Caco-2 (cell line): ENCODE results near the gene NEU1. TPM values are rescaled to one million over a fixed set of nuclear protein-coding genes. Genes with fewer than 3 reads are reported as not detected.
"Not testable (repeated sequence)": the region's sequence is repeated elsewhere in the genome, so short reads cannot be mapped to it uniquely, and the experiment has no call there.

ENCODE experiments used
- BruUV-seq: library from RNA; stranded (reverse); fragments of 400-500 nt; replicated peaks from 2 replicates; lab custom pipeline; 2021; lab: Mats Ljungman, UMichigan
- CTCF ChIA-PET: fragments of 300-600 bp; sonication (Branson Sonifier 250); formaldehyde crosslinking; loops from one replicate; lab custom pipeline; 2022; ENCODE audit warnings: antibody characterized with exemption; lab: Charles Lee
- POLR2A ChIA-PET: fragments of 300-600 bp; sonication (Branson Sonifier 250); formaldehyde crosslinking; loops from one replicate; lab custom pipeline; 2022; ENCODE audit warnings: antibody characterized with exemption; lab: Charles Lee
- DNase-seq, 2 experiments: peaks; one replicate each; pipeline versions ENCODE4 v3.0.0 to v3.0.0-alpha.2; 2020 to 2022
- H3K27me3 ChIP-seq: replicated peaks from 2 replicates; pipeline ENCODE4 v1.6.0; 2011; ENCODE audit warnings: low read length; ENCODE audit not compliant: control insufficient read depth, insufficient read depth
- H3K36me3 ChIP-seq: 2 replicates; pipeline ENCODE4 v1.5.1; 2011; ENCODE audit warnings: low read length; ENCODE audit not compliant: control insufficient read depth, insufficient read depth
- H3K4me1 ChIP-seq: fragments of 250-450 bp; sonication (Bioruptor Pico); 2 replicates; pipeline ENCODE4 v1.5.1; 2020; ENCODE audit warnings: mild to moderate bottlenecking
- H3K4me3 ChIP-seq: 2 replicates; pipeline ENCODE4 v1.5.1; 2011; ENCODE audit warnings: low read depth, mild to moderate bottlenecking, control low read depth, low read length
- H3K9me3 ChIP-seq: fragments of 250-450 bp; sonication (Bioruptor Pico); 2 replicates; pipeline ENCODE4 v1.5.1; 2020; ENCODE audit warnings: mild to moderate bottlenecking, moderate library complexity
- H3K27ac Mint-ChIP-seq: one replicate; pipeline ENCODE4 v1.8.0; 2022; ENCODE audit warnings: mixed read lengths; ENCODE audit not compliant: unreplicated experiment
- H3K27me3 Mint-ChIP-seq: one replicate; pipeline ENCODE4 v1.8.0; 2022; ENCODE audit warnings: mixed read lengths; ENCODE audit not compliant: insufficient read depth, unreplicated experiment
- H3K36me3 Mint-ChIP-seq: one replicate; pipeline ENCODE4 v1.8.0; 2022; ENCODE audit warnings: mild to moderate bottlenecking, mixed read lengths; ENCODE audit not compliant: insufficient read depth, unreplicated experiment
- H3K4me1 Mint-ChIP-seq: one replicate; pipeline ENCODE4 v1.8.0; 2022; ENCODE audit warnings: low read depth, mixed read lengths; ENCODE audit not compliant: unreplicated experiment
- H3K4me3 Mint-ChIP-seq: one replicate; pipeline ENCODE4 v1.8.0; 2022; ENCODE audit warnings: mild to moderate bottlenecking, moderate library complexity, mixed read lengths; ENCODE audit not compliant: unreplicated experiment
- H3K9me3 Mint-ChIP-seq: one replicate; pipeline ENCODE4 v1.8.0; 2022; ENCODE audit warnings: mixed read lengths; ENCODE audit not compliant: unreplicated experiment
- intact Hi-C: fragments of 100-400 bp; cut with micrococcal nuclease; formaldehyde crosslinking; loops from one replicate; pipeline ENCODE4 v1.10.0; 2022; ENCODE audit not compliant: unreplicated experiment
- total RNA-seq: library from RNA; stranded (reverse); gene quantifications from 2 replicates; pipeline ENCODE4 v1.2.3, GENCODE V29; 2022
- TF ChIP-seq, protein P1 (sequence below), 2 experiments: fragments of 200-600 bp in 1 of 2; IDR thresholded peaks; 1 replicate in 1 of 2; 2 replicates in 1 of 2; pipeline versions ENCODE4 v1.5.1 to v1.8.0; 2011 to 2022; ENCODE audit warnings: antibody characterized with exemption in 1 of 2, control low read depth in 1 of 2, inconsistent platforms in 1 of 2, low read depth in 1 of 2, low read length in 1 of 2, mild to moderate bottlenecking in 1 of 2, moderate library complexity in 1 of 2; ENCODE audit not compliant: insufficient read depth in 1 of 2, severe bottlenecking in 1 of 2, unreplicated experiment in 1 of 2

The NEU1 gene
- total RNA-seq, 1 experiment from 2014 or later = 176 TPM

DNA sequence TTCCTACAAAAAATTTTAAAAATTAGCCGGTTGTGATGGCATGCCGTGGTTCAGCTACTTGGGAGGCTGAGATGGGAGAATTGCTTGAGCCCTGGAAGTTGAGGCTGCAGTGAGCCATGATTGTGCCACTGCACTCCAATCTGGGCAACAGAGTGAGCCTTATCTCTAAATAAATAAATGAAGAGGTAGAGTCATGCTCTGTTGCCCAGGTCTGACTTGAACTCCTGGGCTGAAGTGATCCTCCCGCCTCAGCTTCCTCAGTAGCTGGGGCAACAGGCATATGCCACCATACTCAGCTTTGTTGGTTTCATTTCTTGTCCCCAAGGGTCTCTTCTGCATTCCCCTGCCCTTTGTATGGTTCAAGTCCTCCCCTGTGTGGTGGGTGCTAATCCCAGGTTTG lies 18.1 kb downstream of the NEU1 start:
- peaks cover 50% of the 10 kb centered on the region for H3K36me3 Mint-ChIP-seq
- no peaks in the 10 kb centered on the region for H3K9me3 Mint-ChIP-seq
- no peak overlapping the region for H3K4me3 Mint-ChIP-seq
- H3K4me1 ChIP-seq = peaks cover 31% of the 10 kb centered on the region
- peaks cover 16% of the 10 kb centered on the region for H3K4me1 Mint-ChIP-seq
- no peaks in the 10 kb centered on the region for H3K36me3 ChIP-seq
- intact Hi-C loops = no loop called here
- no peak overlapping the region for H3K4me3 ChIP-seq
- H3K27ac Mint-ChIP-seq = no peak overlapping the region
- no peaks in the 10 kb centered on the region for H3K27me3 Mint-ChIP-seq
- ChIA-PET CTCF (no interaction called here), POLR2A (interaction anchor here (1.4 kb wide), 1 partner anchor 17 kb away, joined by 3 read pairs; the partner anchor contains the start of gene HSPA1B)
- no peaks in the 10 kb centered on the region for H3K27me3 ChIP-seq
- no peak for DNase-seq
- BruUV-seq = no TSS peak
- TF ChIP-seq, protein P1, sequence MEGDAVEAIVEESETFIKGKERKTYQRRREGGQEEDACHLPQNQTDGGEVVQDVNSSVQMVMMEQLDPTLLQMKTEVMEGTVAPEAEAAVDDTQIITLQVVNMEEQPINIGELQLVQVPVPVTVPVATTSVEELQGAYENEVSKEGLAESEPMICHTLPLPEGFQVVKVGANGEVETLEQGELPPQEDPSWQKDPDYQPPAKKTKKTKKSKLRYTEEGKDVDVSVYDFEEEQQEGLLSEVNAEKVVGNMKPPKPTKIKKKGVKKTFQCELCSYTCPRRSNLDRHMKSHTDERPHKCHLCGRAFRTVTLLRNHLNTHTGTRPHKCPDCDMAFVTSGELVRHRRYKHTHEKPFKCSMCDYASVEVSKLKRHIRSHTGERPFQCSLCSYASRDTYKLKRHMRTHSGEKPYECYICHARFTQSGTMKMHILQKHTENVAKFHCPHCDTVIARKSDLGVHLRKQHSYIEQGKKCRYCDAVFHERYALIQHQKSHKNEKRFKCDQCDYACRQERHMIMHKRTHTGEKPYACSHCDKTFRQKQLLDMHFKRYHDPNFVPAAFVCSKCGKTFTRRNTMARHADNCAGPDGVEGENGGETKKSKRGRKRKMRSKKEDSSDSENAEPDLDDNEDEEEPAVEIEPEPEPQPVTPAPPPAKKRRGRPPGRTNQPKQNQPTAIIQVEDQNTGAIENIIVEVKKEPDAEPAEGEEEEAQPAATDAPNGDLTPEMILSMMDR (IDR thresholded peaks at IDR 0.05; ENCODE audit: insufficient read depth in 1 of 2, low read depth in 1 of 2, low read length in 1 of 2, severe bottlenecking in 1 of 2, unreplicated experiment in 1 of 2) = no peak
- H3K9me3 ChIP-seq = no peaks in the 10 kb centered on the region

DNA sequence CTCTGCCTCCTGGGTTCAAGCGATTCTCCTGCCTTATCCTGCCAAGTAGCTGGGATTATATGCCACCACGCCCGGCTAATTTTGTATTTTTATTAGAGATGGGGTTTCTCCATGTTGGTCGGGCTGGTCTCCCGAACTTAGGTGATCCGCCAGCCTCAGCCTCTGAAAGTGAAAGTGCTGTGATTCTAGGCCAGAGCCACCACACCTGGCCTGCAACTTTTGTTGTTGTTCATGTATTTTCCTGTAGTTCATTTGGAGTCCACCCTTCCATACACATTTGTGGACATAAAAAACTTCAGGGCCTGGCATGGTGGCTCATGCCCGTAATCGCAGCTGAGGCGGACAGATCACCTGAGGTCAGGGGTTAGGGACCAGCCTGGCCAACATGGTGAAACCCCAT lies 20.6 kb downstream of the NEU1 start:
- Histone ChIP-seq H3K4me1 (peaks cover 26% of the 10 kb centered on the region), H3K36me3 (peaks cover 7% of the 10 kb centered on the region), H3K27me3 (no peaks in the 10 kb centered on the region), H3K9me3 (no peaks in the 10 kb centered on the region), H3K4me3 (no peak overlapping the region)
- intact Hi-C loops = no loop called here
- TF ChIP-seq, protein P1 (IDR thresholded peaks at IDR 0.05; ENCODE audit: insufficient read depth in 1 of 2, low read depth in 1 of 2, low read length in 1 of 2, severe bottlenecking in 1 of 2, unreplicated experiment in 1 of 2) = no peak
- no peaks in the 10 kb centered on the region for H3K27me3 Mint-ChIP-seq
- H3K9me3 Mint-ChIP-seq = no peaks in the 10 kb centered on the region
- BruUV-seq = no TSS peak
- no peak for DNase-seq
- H3K4me1 Mint-ChIP-seq = peaks cover 21% of the 10 kb centered on the region
- H3K36me3 Mint-ChIP-seq = peaks cover 74% of the 10 kb centered on the region
- ChIA-PET CTCF (no interaction called here), POLR2A (no interaction called here)
- no peak overlapping the region for H3K27ac Mint-ChIP-seq
- no peak overlapping the region for H3K4me3 Mint-ChIP-seq

DNA sequence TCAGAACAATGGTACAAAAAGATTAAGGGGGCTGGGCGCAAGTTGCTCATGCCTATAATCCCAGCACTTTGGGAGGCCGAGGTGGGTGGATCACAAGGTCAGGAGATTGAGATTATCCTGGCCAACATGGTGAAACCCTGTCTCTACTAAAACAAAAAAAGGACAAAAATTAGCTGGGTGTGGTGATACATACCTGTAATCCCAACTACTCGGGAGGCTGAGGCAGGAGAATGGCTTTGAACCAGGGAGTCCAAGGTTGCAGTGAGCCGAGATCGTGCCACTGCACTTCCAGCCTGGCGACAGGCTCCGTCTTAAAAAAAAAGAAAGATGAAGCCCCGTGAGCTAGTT lies 22.9 kb downstream of the NEU1 start:
- H3K9me3 ChIP-seq, BruUV-seq, H3K27me3 Mint-ChIP-seq, H3K36me3 ChIP-seq, H3K27me3 ChIP-seq, DNase-seq, CTCF ChIA-PET, H3K4me3 Mint-ChIP-seq, H3K4me3 ChIP-seq, H3K27ac Mint-ChIP-seq, intact Hi-C loops, H3K9me3 Mint-ChIP-seq: not testable (repeated sequence)
- Mint-ChIP-seq H3K4me1 (peaks cover 12% of the 10 kb centered on the region), H3K36me3 (peaks cover 88% of the 10 kb centered on the region)
- POLR2A ChIA-PET = interaction anchor here (0.6 to 1.0 kb wide), 4 partner anchors 12 to 99 kb away, joined by 3 to 7 read pairs (median 3); partner anchors contain the start of gene HSPA1B
- peaks cover 13% of the 10 kb centered on the region for H3K4me1 ChIP-seq
